ENCODE measurements around the gene ZBED4.

- TF ChIP-seq CTCF (IDR thresholded peaks at IDR 0.05) (no peak), POLR2A (IDR thresholded peaks at IDR 0.05) (no peak)
These were observed 47.0 kb downstream of the ZBED4 start for GRCh38 chr22:49900441-49901230.

Data from adrenal gland (tissue), 5 donors.